ENCODE results near the gene BEST4.

- no peak for TF ChIP-seq CTCF (optimal IDR thresholded peaks at IDR 0.05 in 1 of 3, IDR thresholded peaks at IDR 0.05 in 1 of 3, conservative IDR thresholded peaks at IDR 0.05 in 1 of 3; ENCODE audit: extremely low read depth in 1 of 3, insufficient read depth in 2 of 3, low read length in 3 of 3)
- TF ChIP-seq EZH2 (IDR thresholded peaks at IDR 0.05; ENCODE audit: low read length), result no peak
Observed at GRCh38 chr1:44830900-44831304, 42.9 kb upstream of the BEST4 start.

Measured in keratinocyte (primary cell).